H9 (cell line): ENCODE measurements around the gene HIF1A. TPM values are rescaled to one million over a fixed set of nuclear protein-coding genes. Genes with fewer than 3 reads are reported as not detected.

ENCODE experiments used
- DNase-seq: peaks from one replicate; pipeline ENCODE4 v3.0.0-alpha.2; 2017
- H2AFZ ChIP-seq: one replicate; pipeline ENCODE4 v1.6.1; 2013; ENCODE audit warnings: mild to moderate bottlenecking, low read length, control low read depth, moderate library complexity
- H2AK5ac ChIP-seq: 2 replicates; pipeline ENCODE4 v1.6.1; 2013; ENCODE audit warnings: low read length, control low read depth, mixed read lengths; ENCODE audit not compliant: insufficient read length
- H2BK120ac ChIP-seq: one replicate; pipeline ENCODE4 v1.6.1; 2013; ENCODE audit warnings: low read depth, mild to moderate bottlenecking, low read length, control low read depth, inconsistent platforms; ENCODE audit not compliant: poor library complexity, severe bottlenecking
- H2BK12ac ChIP-seq: 2 replicates; pipeline ENCODE4 v1.6.1; 2013; ENCODE audit warnings: low read length, control low read depth, mixed read lengths, low read depth; ENCODE audit not compliant: insufficient read length
- H2BK15ac ChIP-seq: 2 replicates; pipeline ENCODE4 v1.6.1; 2013; ENCODE audit warnings: low read depth, low read length, control low read depth
- H2BK20ac ChIP-seq: one replicate; pipeline ENCODE4 v1.6.1; 2013; ENCODE audit warnings: low read depth, mild to moderate bottlenecking, low read length, control low read depth, inconsistent platforms; ENCODE audit not compliant: poor library complexity, severe bottlenecking
- H2BK5ac ChIP-seq: 2 replicates; pipeline ENCODE4 v1.6.1; 2013; ENCODE audit warnings: low read length, control low read depth, mixed read lengths; ENCODE audit not compliant: insufficient read length
- H3K14ac ChIP-seq: 2 replicates; pipeline ENCODE4 v1.6.1; 2013; ENCODE audit warnings: low read length, control low read depth; ENCODE audit not compliant: insufficient read depth
- H3K18ac ChIP-seq: 2 replicates; pipeline ENCODE4 v1.6.1; 2013; ENCODE audit warnings: low read depth, mild to moderate bottlenecking, mixed read lengths, low read length, control low read depth; ENCODE audit not compliant: insufficient read length
- H3K23ac ChIP-seq: 2 replicates; pipeline ENCODE4 v1.6.1; 2013; ENCODE audit warnings: low read length, control low read depth, mixed read lengths, low read depth; ENCODE audit not compliant: insufficient read length
- H3K23me2 ChIP-seq: 2 replicates; pipeline ENCODE4 v1.6.1; 2013; ENCODE audit warnings: low read depth, mild to moderate bottlenecking, mixed read lengths, low read length, control low read depth; ENCODE audit not compliant: insufficient read length, poor library complexity, severe bottlenecking
- H3K27ac ChIP-seq: 2 replicates; pipeline ENCODE4 v1.5.1; 2013; ENCODE audit warnings: low read length, control low read depth, mixed read lengths, low read depth; ENCODE audit not compliant: insufficient read length
- H3K27me3 ChIP-seq: 2 replicates; pipeline ENCODE4 v1.6.1; 2013; ENCODE audit warnings: low read length, control low read depth, inconsistent platforms; ENCODE audit not compliant: insufficient read depth
- H3K4ac ChIP-seq: 2 replicates; pipeline ENCODE4 v1.6.1; 2013; ENCODE audit warnings: low read depth, mild to moderate bottlenecking, control low read depth, inconsistent platforms, low read length, moderate library complexity
- H3K4me1 ChIP-seq: 2 replicates; pipeline ENCODE4 v1.6.1; 2013; ENCODE audit warnings: low read length, control low read depth, inconsistent platforms; ENCODE audit not compliant: insufficient read depth
- H3K4me2 ChIP-seq: 2 replicates; pipeline ENCODE4 v1.6.1; 2013; ENCODE audit warnings: low read length, control low read depth, mixed read lengths; ENCODE audit not compliant: insufficient read length, insufficient read depth
- H3K56ac ChIP-seq: 2 replicates; pipeline ENCODE4 v1.6.1; 2013; ENCODE audit warnings: low read depth, mild to moderate bottlenecking, mixed read lengths, low read length, control low read depth; ENCODE audit not compliant: insufficient read length
- H3K79me1 ChIP-seq: 2 replicates; pipeline ENCODE4 v1.6.1; 2013; ENCODE audit warnings: low read depth, mild to moderate bottlenecking, moderate library complexity, low read length, control low read depth, inconsistent platforms; ENCODE audit not compliant: insufficient read depth, poor library complexity, severe bottlenecking
- H3K79me2 ChIP-seq: 2 replicates; pipeline ENCODE4 v1.6.1; 2013; ENCODE audit warnings: low read length, control low read depth, inconsistent platforms; ENCODE audit not compliant: insufficient read depth
- H3K9ac ChIP-seq: 2 replicates; pipeline ENCODE4 v1.6.1; 2013; ENCODE audit warnings: low read length, control low read depth, mixed read lengths; ENCODE audit not compliant: insufficient read length; ENCODE audit errors: extremely low read depth
- H3K9me3 ChIP-seq: one replicate; pipeline ENCODE4 v1.6.1; 2013; ENCODE audit warnings: low read depth, low read length, inconsistent platforms; ENCODE audit not compliant: control insufficient read depth
- H3T11ph ChIP-seq: one replicate; pipeline ENCODE4 v1.6.1; 2013; ENCODE audit warnings: mild to moderate bottlenecking, low read length, control low read depth, inconsistent platforms
- H4K20me1 ChIP-seq: one replicate; pipeline ENCODE4 v1.6.1; 2013; ENCODE audit not compliant: control insufficient read depth, insufficient read length, insufficient read depth
- H4K5ac ChIP-seq: 2 replicates; pipeline ENCODE4 v1.6.1; 2013; ENCODE audit warnings: low read depth, mild to moderate bottlenecking, mixed read lengths, low read length, control low read depth; ENCODE audit not compliant: insufficient read length
- H4K8ac ChIP-seq: replicated peaks from 2 replicates; pipeline ENCODE4 v1.6.1; 2013; ENCODE audit warnings: low read length, control low read depth, mixed read lengths, low read depth; ENCODE audit not compliant: insufficient read length
- H4K91ac ChIP-seq: 2 replicates; pipeline ENCODE4 v1.6.1; 2013; ENCODE audit warnings: low read depth, mild to moderate bottlenecking, moderate library complexity, mixed read lengths, low read length, control low read depth; ENCODE audit not compliant: insufficient read length
- H3K27ac Mint-ChIP-seq, 3 experiments: 2 replicates in 2 of 3; 3 replicates in 1 of 3; pipeline ENCODE4 v1.8.0; 2020 to 2021; ENCODE audit warnings: mixed read lengths in 3 of 3, mild to moderate bottlenecking in 1 of 3, moderate library complexity in 1 of 3
- H3K27me3 Mint-ChIP-seq: 2 replicates; pipeline ENCODE4 v1.8.0; 2021; ENCODE audit warnings: low read depth, mild to moderate bottlenecking, moderate library complexity, mixed read lengths
- H3K36me3 Mint-ChIP-seq, 3 experiments: 2 replicates in 2 of 3; 3 replicates in 1 of 3; pipeline ENCODE4 v1.8.0; 2020 to 2021; ENCODE audit warnings: low read depth in 3 of 3, mixed read lengths in 3 of 3; ENCODE audit not compliant: insufficient read depth in 1 of 3
- H3K4me1 Mint-ChIP-seq, 2 experiments: 2 replicates each; pipeline ENCODE4 v1.8.0; 2020; ENCODE audit warnings: mixed read lengths in 2 of 2
- H3K4me3 Mint-ChIP-seq, 2 experiments: 2 replicates in 1 of 2; 3 replicates in 1 of 2; pipeline ENCODE4 v1.8.0; 2020 to 2021; ENCODE audit warnings: mild to moderate bottlenecking in 2 of 2, mixed read lengths in 2 of 2, moderate library complexity in 1 of 2
- H3K9me3 Mint-ChIP-seq, 2 experiments: 2 replicates in 1 of 2; 3 replicates in 1 of 2; pipeline ENCODE4 v1.8.0; 2020; ENCODE audit warnings: mild to moderate bottlenecking in 2 of 2, mixed read lengths in 2 of 2, moderate library complexity in 1 of 2
- CTCF ChIP-seq: fragments of 200-600 bp; sonication (generic); conservative IDR thresholded peaks from 3 replicates; pipeline ENCODE4 v1.8.0; 2021; ENCODE audit warnings: antibody characterized with exemption, mild to moderate bottlenecking
- WGBS: extraction: QIAGEN DNeasy Blood & Tissue Kit; methylation state at CpG from one replicate; pipeline ENCODE4 v1.1.7; 2013; ENCODE audit warnings: missing lambda C conversion rate, low lambda C conversion rate, mixed read lengths; ENCODE audit not compliant: insufficient read length; ENCODE audit errors: extremely low coverage; 5-methylcytosine and 5-hydroxymethylcytosine counted together
- total RNA-seq: library from RNA; stranded (reverse); gene quantifications from 2 replicates; pipeline ENCODE4 v1.2.1, GENCODE V29; 2021

Gene HIF1A
- total RNA-seq, 1 experiment from 2014 or later = 154 TPM

DNA sequence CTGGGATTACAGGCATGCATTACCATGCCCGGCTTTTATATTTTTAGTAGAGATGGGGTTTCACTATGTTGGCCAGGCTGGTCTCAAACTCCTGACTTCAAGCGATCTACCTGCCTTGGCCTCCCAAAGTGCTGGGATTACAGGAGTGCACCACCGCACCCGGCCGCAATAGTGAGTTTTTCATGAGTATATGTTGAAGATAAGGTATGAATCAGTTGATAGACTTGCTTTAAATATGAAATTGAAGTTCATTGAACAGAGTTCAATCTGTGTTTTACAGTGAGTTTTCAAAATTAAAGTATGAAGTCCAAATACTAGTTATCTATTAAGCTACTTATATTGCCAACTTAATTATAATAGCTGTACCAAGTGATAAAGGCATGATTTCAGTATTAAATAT is 102.0 kb downstream of the HIF1A start:
- Mint-ChIP-seq H3K27me3 (no peaks in the 10 kb centered on the region), H3K36me3 (peaks cover 7 to 23% (median 16%) of the 10 kb centered on the region in 3 experiments; a peak in 6 of 7 replicates), H3K27ac (no peak overlapping the region), H3K4me1 (peaks cover 13 to 16% of the 10 kb centered on the region in 2 experiments), H3K9me3 (no peaks in the 10 kb centered on the region), H3K4me3 (no peak overlapping the region)
- H3K4me2 ChIP-seq = no peak overlapping the region
- H4K20me1 ChIP-seq = no peaks in the 10 kb centered on the region
- no peak overlapping the region for H4K8ac ChIP-seq
- no peak overlapping the region for H3K56ac ChIP-seq
- no peaks in the 10 kb centered on the region; the same call in 1 of the 2 replicates for H3K4me1 ChIP-seq
- no peak overlapping the region for H3K23ac ChIP-seq
- no peak overlapping the region for H2BK5ac ChIP-seq
- H3T11ph ChIP-seq = no peak overlapping the region
- H3K9ac ChIP-seq = no peak overlapping the region
- TF ChIP-seq CTCF = no peak
- H2BK15ac ChIP-seq = no peak overlapping the region
- H3K4ac ChIP-seq = no peak overlapping the region
- DNase-seq = no peak
- no peak overlapping the region for H2BK120ac ChIP-seq
- no peaks in the 10 kb centered on the region for H3K79me2 ChIP-seq
- H3K14ac ChIP-seq = no peak overlapping the region
- H3K23me2 ChIP-seq = no peaks in the 10 kb centered on the region
- no peak overlapping the region for H2BK12ac ChIP-seq
- no peaks in the 10 kb centered on the region for H3K27me3 ChIP-seq
- no peak overlapping the region for H4K5ac ChIP-seq
- no peak overlapping the region for H3K27ac ChIP-seq
- WGBS = no CpG with 5 or more reads among the region's 5 CpGs
- H3K9me3 ChIP-seq = no peaks in the 10 kb centered on the region
- no peak overlapping the region for H3K18ac ChIP-seq
- no peak overlapping the region for H2BK20ac ChIP-seq
- no peak overlapping the region for H2AFZ ChIP-seq
- no peak overlapping the region for H2AK5ac ChIP-seq
- no peaks in the 10 kb centered on the region for H3K79me1 ChIP-seq
- H4K91ac ChIP-seq = no peak overlapping the region

Other genes starting within 250 kb of the HIF1A start
- gene SNAPC1, start 66.9 kb downstream of the HIF1A start, total RNA-seq = 6.8 and 7.1 TPM in 2 replicates
- 0.97 and 1.7 TPM in 2 replicates for gene SYT16, start 117.2 kb downstream of the HIF1A start, total RNA-seq